CD1c-positive myeloid dendritic cell (primary cell): Measurements from ENCODE around the gene HNRNPK.
"Not testable (repeated sequence)": the region's sequence is repeated elsewhere in the genome, so short reads cannot be mapped to it uniquely, and the experiment has no call there.

Experiments
- DNase-seq: peaks from one replicate; pipeline ENCODE4 v3.0.0-alpha.2; 2016; ENCODE audit errors: extremely low spot score

HNRNPK gene

DNA sequence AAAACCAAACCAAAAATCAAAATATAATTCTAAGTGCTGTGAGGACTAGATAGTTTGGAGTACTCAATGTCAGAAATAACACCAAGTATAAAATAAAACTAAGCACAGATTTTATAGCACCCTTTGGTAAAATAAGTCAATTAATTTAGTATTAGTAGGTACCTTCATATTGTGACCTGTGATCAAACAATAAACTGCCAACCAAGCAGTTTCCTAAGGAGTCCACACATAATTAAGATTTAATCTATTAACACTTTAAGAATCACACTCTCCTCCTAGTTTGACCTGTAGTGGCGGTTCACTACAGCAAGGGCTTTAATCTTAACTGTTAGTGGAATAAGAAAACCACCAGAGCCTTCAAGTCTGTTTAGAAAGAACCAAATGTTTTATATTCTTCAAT, 2.8 kb downstream of the HNRNPK start:
- DNase-seq = no peak

DNA sequence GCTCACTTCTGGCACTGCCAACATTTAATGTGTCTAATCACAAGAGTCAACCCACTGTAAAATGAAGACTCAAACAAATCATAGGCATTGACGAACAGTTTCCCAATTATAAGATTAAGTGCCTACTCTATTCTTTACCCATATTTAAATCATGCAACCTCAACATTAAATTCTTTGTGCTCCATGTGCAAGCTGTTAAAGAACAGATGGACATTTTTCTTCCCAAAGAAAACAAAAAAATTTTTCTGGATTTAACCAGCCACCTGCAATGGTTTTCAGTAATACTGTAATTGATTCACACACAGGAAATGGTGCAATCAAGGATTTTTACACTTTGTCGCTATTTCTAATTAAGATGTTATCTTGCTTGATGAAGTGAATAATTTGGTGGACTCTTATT, 3.6 kb downstream of the HNRNPK start:
- no peak for DNase-seq

DNA sequence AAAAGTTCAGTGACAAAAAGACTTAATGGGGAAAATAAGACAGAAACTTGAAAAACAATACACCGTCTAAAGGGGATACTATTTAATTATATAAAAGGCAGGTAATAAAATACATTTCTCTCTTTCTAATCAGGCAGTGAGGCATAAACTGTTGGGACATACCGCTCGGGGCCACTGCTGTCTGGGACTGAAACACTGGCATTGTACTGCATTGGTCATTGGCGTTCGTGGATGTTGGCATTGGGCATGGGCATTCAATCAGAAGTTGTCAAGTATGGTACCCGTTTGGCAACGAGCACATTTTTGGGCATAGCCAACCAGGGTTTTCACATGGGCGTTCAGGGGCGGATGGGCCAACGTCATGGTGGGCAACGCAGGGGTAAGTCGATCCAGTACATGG, 4.7 kb downstream of the HNRNPK start:
- DNase-seq = no peak

DNA sequence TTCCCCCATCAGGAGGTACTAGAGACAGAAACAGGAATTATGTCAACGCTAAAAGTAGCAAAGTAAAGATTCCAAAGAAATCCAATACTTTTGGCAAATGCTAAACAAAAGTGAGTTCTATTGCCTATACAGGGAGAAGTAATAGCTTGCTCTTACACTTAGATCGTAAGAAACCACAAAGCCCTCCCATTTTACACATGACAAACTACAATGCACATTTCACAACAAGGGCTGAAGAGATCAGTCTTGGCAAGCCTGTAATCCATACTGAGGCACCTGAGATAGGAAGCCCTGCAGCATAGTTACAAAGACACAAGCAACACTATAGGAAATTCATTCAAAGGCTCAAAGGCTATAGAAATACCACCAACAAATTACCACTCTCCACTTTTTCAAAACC, 7.7 kb downstream of the HNRNPK start:
- DNase-seq = no peak

DNA sequence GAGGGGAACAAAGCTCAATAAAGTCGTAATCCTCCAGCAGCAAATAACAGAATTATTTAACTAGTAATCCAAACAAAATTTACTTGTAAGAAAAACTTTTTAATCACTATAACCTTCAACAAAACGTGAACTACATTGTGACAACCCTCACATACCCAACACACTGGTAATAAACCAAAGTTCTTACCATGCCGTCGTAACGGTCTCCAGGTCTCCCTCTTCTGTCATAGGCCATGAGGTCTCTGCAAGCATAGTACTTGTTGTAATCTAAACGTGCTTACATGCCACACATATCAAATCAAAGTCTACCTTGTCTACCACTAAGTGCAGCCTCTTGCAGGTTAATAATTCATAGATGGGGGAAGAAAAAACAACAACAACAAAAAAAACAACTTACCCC, 8.5 kb downstream of the HNRNPK start:
- no peak for DNase-seq

DNA sequence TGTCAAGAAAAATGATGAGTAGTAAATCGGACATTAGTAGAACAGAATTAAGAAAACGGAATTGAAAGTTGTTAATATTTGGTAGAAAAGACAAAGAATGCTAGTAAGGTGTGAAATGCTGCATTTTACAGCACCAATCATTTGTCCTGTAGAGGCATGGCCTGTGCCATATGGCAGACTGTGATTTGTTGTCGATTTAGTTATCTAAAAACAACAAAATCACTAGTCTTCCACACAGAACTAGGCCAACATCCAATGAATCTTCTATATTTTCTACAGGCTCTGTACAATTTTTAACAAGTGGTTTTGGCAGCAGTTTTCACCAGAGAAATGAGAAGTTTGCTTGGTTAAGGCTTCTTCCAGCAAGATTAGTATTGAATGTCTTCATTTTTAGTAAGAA, 10.4 kb downstream of the HNRNPK start:
- no peak for DNase-seq

DNA sequence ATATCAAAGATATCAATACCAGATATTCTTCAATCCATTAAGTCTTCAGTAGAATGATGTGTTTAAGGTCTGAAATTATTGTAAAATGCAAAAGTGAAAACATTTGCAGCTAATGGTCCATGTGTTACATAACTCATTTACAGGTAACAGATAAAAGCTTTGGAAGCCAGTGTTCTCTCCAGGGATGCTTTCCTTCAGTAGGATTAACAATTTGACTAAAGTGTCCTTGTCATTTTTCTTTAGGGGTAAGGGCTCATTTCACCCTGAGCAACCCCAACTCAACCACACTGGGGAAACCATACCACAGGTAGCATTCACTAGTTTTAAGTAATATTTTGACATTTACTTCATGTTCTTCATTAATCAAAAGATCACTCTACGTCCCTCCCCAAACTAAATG, 12.9 kb downstream of the HNRNPK start:
- no peak for DNase-seq

DNA sequence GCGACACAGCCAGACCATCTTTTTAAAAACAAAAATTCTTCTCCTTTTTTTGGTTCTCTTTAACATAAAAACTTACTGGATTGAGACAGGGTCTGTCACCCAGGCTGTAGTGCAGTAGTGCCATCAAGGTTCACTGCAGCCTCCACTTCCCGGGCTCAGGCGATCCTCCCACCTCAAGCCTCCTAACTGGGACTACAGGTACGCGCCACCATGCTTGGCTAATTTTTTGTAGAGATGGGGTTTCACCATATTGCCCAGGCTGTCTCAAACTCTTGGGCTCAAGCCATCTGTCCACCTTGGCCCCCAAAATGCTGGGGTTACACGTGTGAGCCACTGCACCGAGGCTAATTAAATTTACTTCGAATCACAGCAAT, 13.8 kb downstream of the HNRNPK start:
- no peak for DNase-seq

DNA sequence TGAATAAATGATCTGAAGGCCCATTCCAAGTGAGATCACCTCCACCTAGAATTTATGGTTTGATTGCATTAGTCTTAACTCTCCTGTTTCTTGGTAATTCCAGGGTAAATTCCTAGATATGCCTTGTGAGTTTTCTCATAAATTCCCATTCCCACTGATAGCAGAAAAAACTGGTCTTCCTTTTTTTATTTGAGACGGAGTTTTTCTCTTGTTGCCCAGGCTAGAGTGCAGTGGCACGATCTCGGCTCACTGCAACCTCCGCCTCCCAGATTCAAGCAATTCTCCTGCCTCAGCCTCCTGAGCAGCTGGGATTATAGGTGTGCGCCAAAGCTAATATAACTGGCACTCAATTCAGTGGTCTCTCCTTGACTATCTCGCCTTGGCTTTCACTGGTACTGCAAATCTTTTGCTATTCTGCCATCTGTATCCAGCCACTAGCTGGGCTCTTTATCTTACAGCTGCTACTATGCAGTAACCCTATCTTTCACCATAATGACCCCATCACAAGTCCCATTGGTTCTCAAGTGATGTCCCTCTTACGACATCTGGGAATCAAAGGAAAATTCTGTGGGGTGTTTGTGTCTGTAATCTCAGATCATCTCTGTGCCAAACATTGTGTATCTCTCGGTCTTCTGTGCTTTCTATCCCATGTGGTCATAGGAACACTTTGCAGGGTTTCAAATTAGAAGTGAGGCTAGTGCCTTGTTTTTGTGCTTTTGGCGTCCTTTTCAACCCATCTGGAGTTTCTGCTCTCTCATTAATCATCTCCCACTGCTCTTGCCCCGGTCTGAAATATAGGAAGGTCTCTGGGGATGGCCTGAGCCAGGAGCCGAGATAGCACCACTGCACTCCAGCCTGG, 14.4 kb downstream of the HNRNPK start:
- DNase-seq = no peak

DNA sequence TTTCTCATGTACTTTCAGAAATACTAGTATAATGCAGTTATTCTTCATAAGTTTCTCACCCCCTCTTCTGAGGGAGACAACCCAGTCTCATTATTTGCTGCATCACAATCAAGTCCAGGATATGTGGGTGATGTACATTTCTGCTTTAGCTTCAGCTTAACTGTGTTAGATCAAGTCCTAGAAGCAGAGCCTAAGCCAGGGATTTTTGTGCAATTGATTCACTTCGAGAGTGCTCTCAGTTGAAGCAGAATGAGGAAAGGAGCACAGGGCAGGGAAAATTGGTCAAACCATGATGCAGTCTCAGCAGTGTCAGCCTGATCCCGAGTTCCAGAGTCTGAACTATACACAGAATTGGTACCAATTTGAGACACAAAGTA, 15.1 kb downstream of the HNRNPK start:
- no peak for DNase-seq

DNA sequence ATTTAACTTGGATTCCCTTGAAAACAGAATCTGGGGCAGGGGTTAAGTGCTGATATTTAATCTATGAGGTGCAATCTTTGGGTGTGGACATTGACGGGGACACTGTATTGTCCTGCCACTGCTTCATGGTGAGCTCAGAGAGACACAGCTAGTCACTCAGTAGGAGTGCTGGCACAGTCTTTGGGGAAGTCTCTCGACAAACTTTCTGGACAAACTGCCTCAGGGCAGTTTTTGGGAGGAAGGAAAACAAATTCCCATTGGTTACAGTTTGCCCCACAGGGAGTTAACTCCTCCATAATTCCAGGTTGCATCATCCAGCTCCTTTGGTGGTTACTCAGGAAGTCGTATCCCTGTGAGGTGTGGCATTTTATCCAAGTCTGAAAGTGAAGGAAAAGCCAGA, 17.9 kb downstream of the HNRNPK start:
- no peak for DNase-seq

DNA sequence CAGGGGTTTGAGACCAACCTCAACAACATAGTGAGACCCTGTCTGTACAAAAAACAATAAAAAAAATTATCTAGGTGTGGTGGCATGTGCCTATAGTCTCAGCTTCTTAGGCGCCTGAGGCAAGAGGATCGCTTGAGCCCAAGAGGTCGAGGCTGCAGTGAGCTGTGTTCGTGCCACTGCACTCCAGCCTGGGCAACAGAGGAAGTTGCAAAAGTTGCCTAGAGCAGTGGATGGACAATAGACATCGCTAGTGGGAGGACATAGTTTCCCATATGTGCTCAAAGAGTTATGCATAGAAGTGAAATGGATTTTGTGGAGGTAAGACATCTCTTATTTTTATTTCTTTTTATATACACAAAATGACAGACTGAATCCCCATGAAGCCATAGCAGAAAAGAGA, 19.0 kb downstream of the HNRNPK start:
- DNase-seq = no peak

DNA sequence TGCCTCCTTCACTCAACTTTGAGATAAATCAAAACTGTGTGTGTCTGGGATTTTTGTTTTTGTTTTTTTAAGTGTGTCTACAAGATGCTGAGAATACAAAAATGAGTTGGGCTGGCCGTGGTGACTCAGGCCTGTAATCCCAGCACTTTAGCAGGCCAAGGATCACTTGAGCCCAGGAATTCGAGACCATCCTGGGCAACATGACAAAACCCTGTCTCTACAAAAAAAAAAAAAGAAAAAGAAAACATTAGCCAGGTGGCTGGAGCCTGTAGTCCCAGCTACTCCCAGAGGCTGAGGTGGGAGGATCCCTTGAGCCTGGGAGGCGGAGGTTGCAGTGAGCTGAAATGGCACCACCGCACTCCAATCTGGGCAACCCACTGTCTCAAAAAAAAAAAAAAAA, 21.0 kb downstream of the HNRNPK start:
- DNase-seq = no peak

DNA sequence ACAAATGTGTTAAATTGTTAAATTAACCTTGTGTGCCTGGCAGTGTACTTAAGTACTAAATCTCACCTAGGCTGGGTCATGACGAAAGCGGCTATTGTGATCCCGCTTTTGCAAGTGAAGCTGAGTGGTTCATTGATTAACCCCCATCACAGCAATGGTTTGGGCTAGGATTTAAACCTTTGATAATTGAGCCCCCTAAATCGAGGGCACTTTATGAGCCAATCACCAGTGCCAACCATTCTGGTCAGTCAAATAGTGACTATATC, 22.8 kb downstream of the HNRNPK start:
- no peak for DNase-seq

DNA sequence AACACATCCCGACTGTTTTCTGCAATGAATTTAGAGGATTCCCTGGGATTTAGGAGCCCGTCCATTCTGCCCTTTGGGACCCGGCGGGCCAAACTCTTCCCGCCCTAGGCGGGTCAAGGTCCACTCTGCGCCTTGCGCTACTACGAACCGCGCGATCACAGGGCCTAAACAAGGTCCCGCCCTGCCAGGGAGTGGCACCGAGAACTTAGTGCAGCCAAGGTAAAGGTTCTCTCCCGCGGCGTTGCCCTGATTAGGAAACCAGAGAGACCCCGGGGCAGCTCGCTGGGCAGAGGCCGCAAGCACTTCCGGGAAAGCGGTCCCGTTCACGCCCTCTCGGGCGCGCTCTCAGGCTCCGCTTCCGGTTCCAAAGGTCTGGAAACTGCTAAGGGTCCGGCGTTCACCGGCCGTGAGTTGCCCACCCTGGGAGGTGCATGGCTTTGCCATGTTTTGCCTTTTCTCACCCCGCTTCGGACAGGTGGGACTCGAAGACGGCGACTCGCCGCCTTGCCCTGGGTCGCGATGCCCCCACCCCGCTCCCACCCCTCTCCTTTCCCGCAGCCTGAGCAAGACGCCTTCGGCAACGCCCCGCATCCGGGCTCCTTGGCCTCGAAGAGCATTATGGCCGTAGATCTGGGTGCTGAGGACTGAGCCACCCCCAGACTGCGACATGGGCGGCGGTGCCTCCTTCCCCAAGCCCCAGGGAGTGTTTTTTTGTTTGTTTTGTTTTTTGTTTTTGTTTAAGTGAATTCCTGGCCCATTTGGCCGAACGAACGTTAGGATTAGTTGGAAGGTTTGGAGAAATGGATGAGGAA, 23.4 kb downstream of the HNRNPK start:
- peak; percentile 80 for DNase-seq

DNA sequence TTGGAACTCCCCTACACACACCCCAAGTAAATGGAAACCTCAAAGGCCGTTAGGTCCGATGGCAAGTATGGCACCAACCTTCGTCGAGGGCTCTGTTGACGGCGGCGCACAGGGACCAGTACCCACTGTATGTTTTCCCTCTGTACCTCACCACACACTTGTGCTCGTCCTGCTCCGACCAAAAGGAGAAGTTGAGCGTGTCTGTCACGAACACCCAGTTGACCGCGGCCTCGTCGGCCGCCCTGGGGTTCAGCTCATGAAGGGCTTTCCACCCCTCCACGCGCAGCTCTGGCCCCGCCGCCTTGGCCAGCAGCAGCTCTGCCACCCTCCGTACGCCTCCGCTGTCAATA, 24.0 kb downstream of the HNRNPK start:
- peak; percentile 81 for DNase-seq

DNA sequence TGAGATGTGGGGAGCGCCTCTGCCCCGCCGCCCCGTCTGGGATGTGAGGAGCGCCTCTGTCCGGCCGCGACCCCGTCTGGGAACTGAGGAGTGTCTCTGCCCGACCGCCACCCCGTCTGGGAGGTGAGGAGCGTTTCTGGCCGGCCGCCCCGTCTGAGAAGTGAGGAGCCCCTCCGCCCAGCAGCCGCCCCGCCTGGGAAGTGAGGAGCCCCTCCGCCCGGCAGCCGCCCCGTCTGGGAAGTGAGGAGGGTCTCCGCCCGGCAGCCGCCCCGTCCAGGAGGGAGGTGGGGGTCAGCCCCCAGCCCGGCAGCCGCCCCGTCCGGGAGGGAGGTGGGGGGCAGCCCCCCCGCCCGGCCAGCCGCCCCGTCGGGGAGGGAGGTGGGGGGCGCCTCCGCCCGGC, 31.9 kb downstream of the HNRNPK start:
- not testable (repeated sequence) for DNase-seq

DNA sequence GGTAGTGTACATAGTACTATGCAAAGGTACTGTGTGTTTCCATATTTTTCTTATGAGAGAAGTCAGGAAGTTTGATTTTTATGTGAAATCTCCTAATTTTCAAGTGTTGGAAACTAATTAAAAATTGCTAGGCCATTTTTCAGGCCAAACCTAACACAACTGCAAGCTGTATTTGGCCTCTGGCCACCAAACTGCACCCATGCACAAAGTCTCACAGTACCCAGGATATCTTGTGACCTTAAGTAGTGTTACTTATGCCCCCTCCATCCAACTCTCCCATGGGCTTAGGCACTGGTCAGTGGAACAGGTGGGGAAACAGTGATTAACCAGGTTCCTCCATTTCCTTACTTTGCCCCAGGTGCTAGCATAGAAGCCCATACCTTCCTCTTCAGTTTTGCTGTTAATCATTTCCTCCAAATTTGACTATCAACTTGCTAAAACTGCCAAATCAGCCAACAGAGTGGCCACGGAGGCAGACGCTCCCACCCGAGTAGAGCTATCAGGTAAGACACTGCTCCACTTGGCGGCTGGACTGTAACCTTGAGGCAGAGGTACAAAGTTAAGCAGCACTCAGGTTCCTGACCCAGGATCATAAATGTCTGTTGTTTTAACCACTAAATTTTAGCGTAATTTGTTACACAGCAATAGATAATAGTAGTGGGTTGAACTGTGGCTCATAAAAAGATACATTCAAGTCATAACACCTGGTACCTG, 39.3 kb downstream of the HNRNPK start:
- no peak for DNase-seq

DNA sequence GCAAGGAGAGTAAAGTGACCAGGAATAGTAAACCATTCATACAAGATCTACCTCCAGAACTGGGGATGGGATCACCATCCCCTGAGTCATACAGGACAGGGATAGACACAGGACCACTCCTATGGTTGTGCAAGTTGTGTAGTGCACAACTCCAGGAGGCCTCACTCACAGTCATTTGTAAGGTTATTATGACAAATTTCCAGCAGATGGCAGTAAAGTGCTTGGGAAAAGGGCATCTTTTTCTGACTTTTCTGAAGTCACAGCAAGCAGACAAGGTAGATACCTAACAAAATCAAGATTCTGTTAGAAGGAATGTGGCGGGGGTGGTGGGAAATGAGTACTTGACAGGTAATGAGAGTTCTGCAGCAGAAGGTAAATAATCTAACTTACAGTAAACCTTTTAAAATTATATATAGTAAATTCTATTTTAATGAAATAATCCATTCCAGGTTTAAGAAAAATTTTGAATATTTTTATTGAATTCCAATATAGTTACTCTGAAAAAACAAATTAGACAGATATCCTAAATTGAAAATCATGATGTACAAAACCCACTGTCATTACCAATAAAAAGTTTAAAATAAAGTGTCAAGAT, 42.1 kb downstream of the HNRNPK start:
- DNase-seq = peak; percentile 89

DNA sequence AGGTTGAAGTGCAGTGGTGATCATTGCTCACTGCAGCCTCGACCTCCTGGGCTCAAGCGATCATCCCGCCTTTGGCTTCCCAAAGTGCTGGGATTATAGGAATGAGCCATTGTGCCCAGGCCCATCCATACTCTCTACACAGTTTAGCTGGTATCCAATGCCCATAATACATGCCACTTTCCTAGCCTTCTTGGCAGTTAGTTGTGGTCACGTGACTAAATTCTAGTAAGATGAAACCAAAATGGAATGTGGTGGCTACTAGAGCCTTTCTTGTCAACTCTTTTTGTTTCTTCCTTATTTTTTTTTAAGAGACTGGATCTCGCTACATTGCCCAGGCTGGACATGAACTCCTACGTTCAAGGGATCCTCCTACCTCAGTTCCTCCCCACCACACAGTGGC, 43.5 kb downstream of the HNRNPK start:
- DNase-seq = no peak

DNA sequence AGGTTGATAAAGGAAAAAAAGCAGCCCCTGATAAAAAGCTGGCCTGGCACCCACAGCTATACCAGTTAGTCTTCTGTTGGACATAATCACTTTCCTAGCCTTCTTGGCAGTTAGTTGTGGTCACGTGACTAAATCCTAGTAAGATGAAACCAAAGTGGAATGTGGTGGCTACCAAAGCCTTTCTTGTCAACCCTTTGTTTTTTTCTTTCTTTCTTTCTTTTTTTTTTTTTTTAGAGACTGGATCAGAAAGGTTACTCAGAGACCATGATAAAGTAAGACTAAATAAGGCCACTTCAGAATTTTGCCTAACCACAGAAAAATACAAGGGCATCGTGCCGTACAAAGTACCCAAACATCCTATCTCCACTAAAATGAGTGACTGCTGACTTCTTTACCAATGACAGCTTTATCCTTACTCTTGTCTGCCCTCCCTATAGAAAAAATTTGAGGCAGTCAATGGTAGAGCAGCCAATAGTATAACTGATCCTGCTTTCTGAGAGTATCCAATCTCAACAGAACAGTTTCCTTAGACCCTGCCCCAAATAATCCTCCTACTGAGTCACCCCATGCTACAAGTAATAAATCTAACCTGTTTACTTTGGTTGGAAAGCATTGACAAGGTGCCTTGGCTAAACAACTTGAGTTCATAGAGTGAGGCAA, 44.6 kb downstream of the HNRNPK start:
- DNase-seq = no peak
